OCI-LY1 (cell line): ENCODE results near the gene PTPRR.

Source experiments
- H2AFZ ChIP-seq: fragments of 200-600 bp; sonication (generic), shearing (Covaris generic); 2 replicates; pipeline ENCODE4 v1.6.0; 2014; ENCODE audit warnings: antibody characterized with exemption, mild to moderate bottlenecking, low read length
- H3F3A ChIP-seq: fragments of 200-600 bp; sonication (generic), shearing (Covaris generic); 2 replicates; pipeline ENCODE4 v1.6.0; 2014; ENCODE audit warnings: mild to moderate bottlenecking, antibody characterized with exemption, low read length, moderate library complexity; ENCODE audit not compliant: insufficient read depth
- H3K27ac ChIP-seq: fragments of 200-600 bp; sonication (generic); 2 replicates; pipeline ENCODE4 v1.5.1; 2014; ENCODE audit warnings: low read length, mixed run types, mild to moderate bottlenecking, low read depth; ENCODE audit not compliant: poor library complexity, severe bottlenecking
- H3K27me3 ChIP-seq: fragments of 200-600 bp; sonication (generic); 2 replicates; pipeline ENCODE4 v1.6.0; 2014; ENCODE audit warnings: antibody characterized with exemption, mild to moderate bottlenecking, low read length, moderate library complexity; ENCODE audit not compliant: insufficient read depth
- H3K36me3 ChIP-seq: fragments of 200-600 bp; sonication (generic); 2 replicates; pipeline ENCODE4 v1.6.1; 2014; ENCODE audit warnings: mild to moderate bottlenecking, antibody characterized with exemption, low read length, moderate library complexity, mixed read lengths; ENCODE audit not compliant: insufficient read depth
- H3K4me1 ChIP-seq: fragments of 200-600 bp; sonication (generic); 2 replicates; pipeline ENCODE4 v1.5.1; 2014; ENCODE audit warnings: mild to moderate bottlenecking, low read length, moderate library complexity; ENCODE audit not compliant: insufficient read depth, severe bottlenecking
- H3K4me2 ChIP-seq: fragments of 200-600 bp; sonication (generic), shearing (Covaris generic); 2 replicates; pipeline ENCODE4 v1.6.1; 2014; ENCODE audit warnings: low read length
- H3K4me3 ChIP-seq: fragments of 200-600 bp; sonication (generic); 2 replicates; pipeline ENCODE4 v1.5.1; 2014; ENCODE audit warnings: low read length, low read depth, mild to moderate bottlenecking, mixed read lengths; ENCODE audit not compliant: poor library complexity, severe bottlenecking
- H3K79me2 ChIP-seq: fragments of 200-600 bp; shearing (Covaris generic); 2 replicates; pipeline ENCODE4 v1.6.1; 2016; ENCODE audit warnings: mixed run types, low read length, mixed read lengths; ENCODE audit not compliant: insufficient read depth
- H3K9ac ChIP-seq: fragments of 200-600 bp; sonication (generic), shearing (Covaris generic); 2 replicates; pipeline ENCODE4 v1.6.1; 2014; ENCODE audit warnings: mild to moderate bottlenecking, low read length, mixed read lengths
- H3K9me2 ChIP-seq: fragments of 200-600 bp; sonication (generic), shearing (Covaris generic); 2 replicates; pipeline ENCODE4 v1.6.1; 2014; ENCODE audit warnings: low read depth, mild to moderate bottlenecking, low read length, mixed read lengths
- H3K9me3 ChIP-seq: fragments of 200-600 bp; shearing (Covaris generic); 2 replicates; pipeline ENCODE4 v1.6.1; 2014; ENCODE audit warnings: low read length, mixed read lengths
- H4K20me1 ChIP-seq: fragments of 200-600 bp; sonication (generic), shearing (Covaris generic); 2 replicates; pipeline ENCODE4 v1.6.0; 2016; ENCODE audit warnings: mild to moderate bottlenecking, low read length; ENCODE audit not compliant: insufficient read depth
- CTCF ChIP-seq: fragments of 200-600 bp; sonication (generic), shearing (Covaris generic); IDR thresholded peaks from 2 replicates; pipeline ENCODE4 v1.5.1; 2017; ENCODE audit warnings: mild to moderate bottlenecking, antibody characterized with exemption, low read length, moderate library complexity, mixed read lengths
- EZH2 ChIP-seq: fragments of 200-600 bp; sonication (generic), shearing (Covaris generic); IDR thresholded peaks from 2 replicates; pipeline ENCODE4 v1.8.0; 2017; ENCODE audit warnings: borderline replicate concordance, mixed run types, mild to moderate bottlenecking, antibody characterized with exemption, low read length, moderate library complexity, mixed read lengths

PTPRR gene

GRCh38 chr12:70709022-70709421, 211.5 kb downstream of the PTPRR start:
- Histone ChIP-seq H3K36me3 (no peaks in the 10 kb centered on the region), H3F3A (no peaks in the 10 kb centered on the region), H3K27ac (no peak overlapping the region), H3K79me2 (no peaks in the 10 kb centered on the region), H3K4me1 (no peaks in the 10 kb centered on the region), H3K9me3 (no peaks in the 10 kb centered on the region), H4K20me1 (no peaks in the 10 kb centered on the region), H2AFZ (no peak overlapping the region), H3K4me3 (no peak overlapping the region), H3K9ac (no peak overlapping the region), H3K9me2 (no peaks in the 10 kb centered on the region), H3K27me3 (0 out of 2 replicates have a peak, but pooled peaks cover 3% of the 10 kb centered on the region), H3K4me2 (no peak overlapping the region)
- TF ChIP-seq CTCF: no peak
- TF ChIP-seq EZH2: no peak

GRCh38 chr12:70706611-70707010, 213.9 kb downstream of the PTPRR start:
- Histone ChIP-seq H3K4me3 (no peak overlapping the region), H3K9me3 (no peaks in the 10 kb centered on the region), H3F3A (no peaks in the 10 kb centered on the region), H3K9me2 (no peaks in the 10 kb centered on the region), H3K79me2 (no peaks in the 10 kb centered on the region), H3K4me1 (no peaks in the 10 kb centered on the region), H3K27ac (no peak overlapping the region), H3K4me2 (no peak overlapping the region), H3K36me3 (no peaks in the 10 kb centered on the region), H3K9ac (no peak overlapping the region), H4K20me1 (no peaks in the 10 kb centered on the region), H3K27me3 (no peaks in the 10 kb centered on the region), H2AFZ (no peak overlapping the region)
- TF ChIP-seq EZH2: no peak
- no peak for TF ChIP-seq CTCF

- no peaks in the 10 kb centered on the region for H3K36me3 ChIP-seq
- no peaks in the 10 kb centered on the region for H3K9me2 ChIP-seq
- no peaks in the 10 kb centered on the region for H3K79me2 ChIP-seq
- H3K9me3 ChIP-seq: no peaks in the 10 kb centered on the region
- H3K4me2 ChIP-seq: no peak overlapping the region
- no peak overlapping the region for H2AFZ ChIP-seq
- no peaks in the 10 kb centered on the region for H3K27me3 ChIP-seq
- H3K27ac ChIP-seq: no peak overlapping the region
- H4K20me1 ChIP-seq: no peaks in the 10 kb centered on the region
- TF ChIP-seq EZH2: no peak
- no peak for TF ChIP-seq CTCF
- no peak overlapping the region for H3K9ac ChIP-seq
- H3K4me3 ChIP-seq: no peak overlapping the region
- H3F3A ChIP-seq: no peaks in the 10 kb centered on the region
- H3K4me1 ChIP-seq: no peaks in the 10 kb centered on the region
Observed at GRCh38 chr12:70698345-70698744, 222.2 kb downstream of the PTPRR start.
